Lung microvascular endothelial cell (primary cell): Measurements from ENCODE around the gene MGLL. TPM values are rescaled to one million over a fixed set of nuclear protein-coding genes. Genes with fewer than 3 reads are reported as not detected.
A peak's percentile ranks its signal among the peaks of the same experiment; 100 is the strongest.

Experiments used
- DNase-seq, 2 donors: peaks; one replicate each; pipeline versions ENCODE4 v3.0.0 to v3.0.0-alpha.2; 2010; ENCODE audit warnings: low read depth in 2 of 2
- total RNA-seq: library from RNA; depleted of rRNA; stranded (reverse); fragments of >200 nt; gene quantifications from 2 replicates; pipeline ENCODE4 v1.2.1, GENCODE V29; 2014

Gene MGLL
- total RNA-seq: 27.5 and 36.1 TPM in 2 replicates

DNA sequence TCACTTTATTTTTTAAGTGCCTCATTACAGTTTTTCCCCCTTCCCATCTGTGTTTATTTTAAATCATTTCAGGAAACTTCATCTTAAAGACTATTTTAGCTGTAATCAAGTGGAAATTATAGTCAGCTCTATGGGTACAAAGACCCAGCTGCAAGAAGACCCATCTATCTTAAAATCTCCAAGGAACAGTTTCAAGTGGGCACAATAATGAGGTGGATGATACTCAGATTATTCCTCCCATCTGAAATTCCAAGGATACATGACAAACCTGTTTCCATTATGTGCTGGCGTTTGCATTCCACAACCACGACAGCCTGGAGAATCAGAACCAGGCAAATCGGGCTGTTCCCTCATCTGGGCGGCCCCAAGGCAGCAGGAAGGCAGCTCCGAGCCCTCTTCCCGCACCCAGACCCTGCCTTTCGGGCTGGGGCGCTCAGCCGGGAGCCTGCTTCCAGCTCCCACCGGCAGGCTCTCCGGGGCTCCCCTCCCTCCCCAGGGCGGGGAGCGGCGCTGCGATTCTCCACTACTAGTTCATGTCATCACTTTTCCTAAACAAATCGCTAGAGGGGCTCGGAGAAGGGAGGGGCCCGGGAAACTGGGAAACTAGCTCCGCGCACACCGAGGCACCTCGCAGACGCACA lies at the start of gene MGLL:
TSS of gene MGLL (minus strand) at position 475 of the 641 bp plus-strand sequence. CDS start at position 278, 197 bp downstream.
- peak; percentile 53 to 54 for DNase-seq

- no peak for DNase-seq
Measured at GRCh38 chr3:127870156-127870555, 47.8 kb upstream of the MGLL start.

- DNase-seq: no peak
Measured at GRCh38 chr3:127867986-127868385, 45.7 kb upstream of the MGLL start.

- DNase-seq: no peak
Measured at GRCh38 chr3:127867412-127867811, 45.1 kb upstream of the MGLL start.

DNA sequence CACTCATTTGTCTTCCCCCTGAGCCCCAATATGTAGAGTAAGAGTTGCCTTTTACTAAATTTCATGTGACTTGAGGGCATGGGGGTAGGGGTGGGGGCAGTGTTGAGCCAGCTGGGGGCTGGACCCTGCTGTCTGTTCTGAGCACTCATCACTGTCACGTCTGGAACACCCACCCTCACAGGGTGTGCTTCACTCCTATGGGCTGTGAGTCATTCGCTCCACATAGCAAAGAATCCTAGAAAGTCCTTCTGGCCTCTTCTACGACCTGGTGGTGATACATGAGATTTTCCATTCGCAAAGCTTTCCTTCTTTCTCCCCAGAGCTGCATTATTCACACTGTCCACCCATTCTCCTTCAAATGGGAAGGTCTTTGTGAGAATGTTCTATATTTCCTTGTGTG lies 43.6 kb upstream of the MGLL start:
- DNase-seq: peak in 1 of 2 donors; percentile 9

- no peak for DNase-seq
Measured at GRCh38 chr3:127860211-127860696, 37.9 kb upstream of the MGLL start.

DNA sequence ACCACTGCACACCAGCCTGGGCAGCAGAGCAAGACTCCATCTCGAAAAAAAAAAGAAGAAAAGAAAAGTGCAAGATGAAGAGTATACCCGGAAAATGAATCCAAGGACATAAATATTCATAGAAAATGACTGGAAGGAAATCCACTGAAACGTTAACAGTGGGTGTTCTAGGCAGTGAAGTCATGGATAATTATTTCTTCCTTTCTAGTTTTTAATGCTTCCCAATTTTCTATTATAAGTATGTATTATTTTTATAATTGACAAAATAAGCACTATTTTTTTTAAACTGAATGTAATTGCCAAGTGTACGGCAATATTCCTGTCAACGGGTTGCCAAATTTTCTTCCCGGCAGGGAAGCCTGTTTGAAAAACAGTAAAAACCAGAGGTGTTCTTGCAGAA lies 37.4 kb upstream of the MGLL start:
- DNase-seq: no peak

DNA sequence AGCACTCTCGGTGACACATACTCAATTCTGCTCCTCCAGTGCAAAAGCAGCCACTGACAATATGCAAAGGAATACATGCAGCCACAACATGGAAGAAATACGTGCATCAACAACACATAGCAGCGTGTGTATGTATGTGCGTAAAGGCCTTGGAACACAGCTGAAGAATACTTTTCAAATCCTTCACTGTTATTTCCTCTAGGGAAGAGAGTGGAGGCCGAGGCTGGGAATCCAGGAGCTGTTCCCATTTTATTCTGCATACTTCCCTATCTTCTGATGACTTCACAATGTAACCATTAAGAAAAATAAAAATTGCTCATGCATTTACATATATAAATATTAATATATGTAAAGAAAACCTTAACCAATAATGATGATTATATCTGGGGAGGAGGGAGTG lies 36.6 kb upstream of the MGLL start:
- DNase-seq: no peak

DNA sequence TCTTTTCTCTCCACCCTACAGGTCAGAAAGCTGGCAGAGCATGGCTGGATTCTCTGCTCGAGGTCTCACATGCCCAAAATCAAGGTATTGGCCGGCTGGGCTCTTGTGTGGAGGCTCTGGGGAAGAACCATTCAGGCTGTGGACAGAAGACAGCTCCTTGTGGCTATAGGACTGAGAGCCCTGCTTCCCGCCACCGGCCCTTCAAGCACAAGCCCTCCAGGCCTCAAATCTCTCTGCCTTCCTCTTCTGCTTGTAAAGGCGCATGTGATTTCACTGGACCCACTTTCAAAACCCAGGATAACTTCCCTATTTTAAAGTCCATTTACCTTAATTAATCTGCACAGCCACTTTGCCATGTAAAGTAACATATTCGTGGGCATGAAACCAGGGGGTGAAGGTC lies 36.2 kb upstream of the MGLL start:
- DNase-seq: no peak

DNA sequence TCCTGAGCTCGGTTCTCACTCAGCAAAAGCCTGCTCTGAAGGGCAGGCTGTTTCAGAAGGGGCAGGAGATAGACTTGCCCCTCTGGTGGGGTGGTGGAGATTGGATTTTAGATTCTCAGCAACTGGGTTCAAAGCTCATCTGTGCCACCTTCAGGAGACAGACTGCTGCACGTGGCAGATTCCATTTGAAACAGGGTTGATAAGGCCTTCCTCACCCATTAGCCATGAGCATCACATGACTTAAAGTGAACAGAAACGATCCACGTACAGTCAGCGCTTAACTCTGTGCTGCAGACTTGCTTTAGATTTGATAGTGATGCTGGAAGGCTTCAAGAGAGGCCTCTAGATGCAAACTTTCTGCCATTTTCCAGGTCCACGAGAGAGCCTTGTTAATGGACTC lies 35.0 kb upstream of the MGLL start:
- peak in 1 of 2 donors; percentile 18 for DNase-seq

- DNase-seq: no peak
Measured at GRCh38 chr3:127856801-127857200, 34.5 kb upstream of the MGLL start.

GRCh38 chr3:127855246-127855645 lies 32.9 kb upstream of the MGLL start:
- DNase-seq: no peak

GRCh38 chr3:127853681-127854080 lies 31.4 kb upstream of the MGLL start:
- no peak for DNase-seq

GRCh38 chr3:127851899-127852298 lies 29.6 kb upstream of the MGLL start:
- DNase-seq: no peak

DNA sequence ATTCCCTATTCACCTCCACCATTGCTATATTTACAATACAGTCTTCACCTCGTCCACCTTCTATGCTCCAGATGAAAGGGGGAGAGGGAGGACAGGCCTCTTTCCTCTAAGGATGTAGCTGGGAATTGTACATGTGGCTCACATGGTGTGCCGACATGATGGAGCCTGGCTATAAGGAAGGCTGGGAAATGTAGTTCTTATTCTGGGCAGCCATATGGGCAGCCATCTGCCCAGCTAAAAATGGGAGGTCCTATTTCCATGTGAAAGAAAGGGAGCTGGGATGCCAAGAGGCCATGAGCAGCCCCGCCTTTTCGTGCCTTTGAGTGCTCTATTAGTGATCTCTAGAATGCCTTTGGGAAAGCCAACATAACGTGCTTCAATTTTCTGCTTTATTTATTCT lies 27.1 kb upstream of the MGLL start:
- no peak for DNase-seq

- DNase-seq: peak; percentile 30 to 41
Measured at GRCh38 chr3:127848131-127849129, 26.1 kb upstream of the MGLL start.

GRCh38 chr3:127847236-127847720 lies 25.0 kb upstream of the MGLL start:
- no peak for DNase-seq

GRCh38 chr3:127846576-127846975 lies 24.3 kb upstream of the MGLL start:
- no peak for DNase-seq

- no peak for DNase-seq
Measured at GRCh38 chr3:127844326-127844942, 22.1 kb upstream of the MGLL start.

DNA sequence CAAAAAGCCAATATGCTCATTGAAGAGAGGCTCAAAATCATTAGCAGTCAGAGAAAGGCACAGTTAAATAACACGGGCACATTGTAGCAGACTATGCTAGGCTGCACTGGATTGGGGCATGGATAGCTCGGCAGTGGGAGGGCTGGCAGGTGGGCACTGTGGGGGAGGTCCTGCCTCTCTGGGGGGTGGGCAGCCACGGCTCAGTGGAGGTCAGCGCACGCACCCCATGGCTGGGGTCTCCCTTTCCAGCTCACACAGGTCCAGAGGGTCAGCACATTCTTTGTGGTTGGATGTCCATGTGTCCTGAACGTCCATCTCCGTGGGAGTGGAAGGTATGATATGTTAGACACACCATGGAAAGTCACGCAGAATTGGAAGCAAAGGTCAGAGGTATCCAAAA lies 18.4 kb upstream of the MGLL start:
- DNase-seq: no peak

- DNase-seq: no peak
Measured at GRCh38 chr3:127839099-127839498, 16.8 kb upstream of the MGLL start.
